ENCODE results near the gene CCP110.

- TF ChIP-seq, protein P1, sequence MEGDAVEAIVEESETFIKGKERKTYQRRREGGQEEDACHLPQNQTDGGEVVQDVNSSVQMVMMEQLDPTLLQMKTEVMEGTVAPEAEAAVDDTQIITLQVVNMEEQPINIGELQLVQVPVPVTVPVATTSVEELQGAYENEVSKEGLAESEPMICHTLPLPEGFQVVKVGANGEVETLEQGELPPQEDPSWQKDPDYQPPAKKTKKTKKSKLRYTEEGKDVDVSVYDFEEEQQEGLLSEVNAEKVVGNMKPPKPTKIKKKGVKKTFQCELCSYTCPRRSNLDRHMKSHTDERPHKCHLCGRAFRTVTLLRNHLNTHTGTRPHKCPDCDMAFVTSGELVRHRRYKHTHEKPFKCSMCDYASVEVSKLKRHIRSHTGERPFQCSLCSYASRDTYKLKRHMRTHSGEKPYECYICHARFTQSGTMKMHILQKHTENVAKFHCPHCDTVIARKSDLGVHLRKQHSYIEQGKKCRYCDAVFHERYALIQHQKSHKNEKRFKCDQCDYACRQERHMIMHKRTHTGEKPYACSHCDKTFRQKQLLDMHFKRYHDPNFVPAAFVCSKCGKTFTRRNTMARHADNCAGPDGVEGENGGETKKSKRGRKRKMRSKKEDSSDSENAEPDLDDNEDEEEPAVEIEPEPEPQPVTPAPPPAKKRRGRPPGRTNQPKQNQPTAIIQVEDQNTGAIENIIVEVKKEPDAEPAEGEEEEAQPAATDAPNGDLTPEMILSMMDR (IDR thresholded peaks at IDR 0.05) = no peak
- TF ChIP-seq POLR2A (IDR thresholded peaks at IDR 0.05) = no peak
Measured at GRCh38 chr16:19484096-19484495, 39.6 kb upstream of the CCP110 start.

All from Peyer's patch (tissue), 4 donors.